ENCODE data around the gene CDKN2C. TPM values are rescaled to one million over a fixed set of nuclear protein-coding genes. Genes with fewer than 3 reads are reported as not detected.

CDKN2C gene
- polyA plus RNA-seq, 1 donor from 2014 or later, result 0.25 TPM

GRCh38 chr1:50968821-50969610, 1.0 kb upstream of the CDKN2C start:
- Histone ChIP-seq H3K4me2 (ENCODE audit: low read length) (peak overlapping the region; percentile 69), H2AFZ (ENCODE audit: low read depth, low read length) (no peak overlapping the region), H3F3A (ENCODE audit: insufficient read depth, low read length, poor library complexity, severe bottlenecking) (no peaks in the 10 kb centered on the region), H4K20me1 (ENCODE audit: insufficient read depth) (no peaks in the 10 kb centered on the region), H3K9me2 (ENCODE audit: insufficient read depth, low read length) (no peaks in the 10 kb centered on the region), H3K27me3 (ENCODE audit: insufficient read depth, low read depth, low read length) (peaks cover 97% of the 10 kb centered on the region), H3K27ac (ENCODE audit: low read length) (no peak overlapping the region), H3K79me2 (replicated peaks; ENCODE audit: insufficient read depth, low read length) (no peaks in the 10 kb centered on the region), H3K4me3 (ENCODE audit: low read length) (peak overlapping the region; percentile 69), H3K9ac (ENCODE audit: low read length) (peak overlapping the region; percentile 22), H3K9me3 (ENCODE audit: low read length) (no peaks in the 10 kb centered on the region), H3K36me3 (ENCODE audit: insufficient read depth, low read length) (no peaks in the 10 kb centered on the region)
- TF ChIP-seq EZH2 (IDR thresholded peaks at IDR 0.05; ENCODE audit: borderline replicate concordance, insufficient read depth, low read length, poor library complexity, severe bottlenecking) (peak; percentile 18), TAF1 (IDR thresholded peaks at IDR 0.05; ENCODE audit: low read depth) (no peak)

- TF ChIP-seq POLR2AphosphoS5 (IDR thresholded peaks at IDR 0.05), result no peak
- no peak for TF ChIP-seq EP300 (conservative IDR thresholded peaks at IDR 0.05; ENCODE audit: poor library complexity, severe bottlenecking)
- TF ChIP-seq MXI1 (conservative IDR thresholded peaks at IDR 0.05; ENCODE audit: poor library complexity, severe bottlenecking), result no peak
- no peak for TF ChIP-seq EZH2 (IDR thresholded peaks at IDR 0.05; ENCODE audit: borderline replicate concordance, insufficient read depth, low read length, poor library complexity, severe bottlenecking)
- TF ChIP-seq SMC3 (conservative IDR thresholded peaks at IDR 0.05; ENCODE audit: poor library complexity), result no peak
- no peak for TF ChIP-seq RAD21 (conservative IDR thresholded peaks at IDR 0.05)
- no peak for TF ChIP-seq TAF1 (IDR thresholded peaks at IDR 0.05; ENCODE audit: low read depth)
- no peak for TF ChIP-seq REST (IDR thresholded peaks at IDR 0.05; ENCODE audit: borderline replicate concordance)
- TF ChIP-seq CTCF (IDR thresholded peaks at IDR 0.05; ENCODE audit: poor library complexity, severe bottlenecking), result no peak
- no peaks in the 10 kb centered on the region for H3K9me3 ChIP-seq (ENCODE audit: low read length)
- H3K79me2 ChIP-seq (replicated peaks; ENCODE audit: insufficient read depth, low read length), result no peaks in the 10 kb centered on the region
- H3K9me2 ChIP-seq (ENCODE audit: insufficient read depth, low read length), result no peaks in the 10 kb centered on the region
- peaks cover 98% of the 10 kb centered on the region for H3K27me3 ChIP-seq (ENCODE audit: insufficient read depth, low read depth, low read length)
- H3F3A ChIP-seq (ENCODE audit: insufficient read depth, low read length, poor library complexity, severe bottlenecking), result no peaks in the 10 kb centered on the region
- H3K4me3 ChIP-seq (ENCODE audit: low read length), result peak overlapping the region; percentile 69
- H4K20me1 ChIP-seq (ENCODE audit: insufficient read depth), result no peaks in the 10 kb centered on the region
- H3K9ac ChIP-seq (ENCODE audit: low read length), result no peak overlapping the region
- H3K4me2 ChIP-seq (ENCODE audit: low read length), result no peak overlapping the region
- no peak overlapping the region for H2AFZ ChIP-seq (ENCODE audit: low read depth, low read length)
- H3K36me3 ChIP-seq (ENCODE audit: insufficient read depth, low read length), result no peaks in the 10 kb centered on the region
- no peak overlapping the region for H3K27ac ChIP-seq (ENCODE audit: low read length)
These were observed 453 bp downstream of the CDKN2C start for GRCh38 chr1:50970509-50970887.
